Right lobe of liver (tissue), 6 donors: ENCODE measurements around the gene COL25A1. TPM values are rescaled to one million over a fixed set of nuclear protein-coding genes. Genes with fewer than 3 reads are reported as not detected.

Experiments
- ATAC-seq, 4 donors: fragments of 200-7000 bp; cut with Tn5 transposase; one replicate each; pipeline ENCODE4 v1.9.1; 2020; ENCODE audit warnings: mild to moderate bottlenecking in 4 of 4, moderate library complexity in 4 of 4
- DNase-seq, 3 donors: peaks; one replicate each; pipeline ENCODE4 v3.0.0-alpha.2; 2020
- H3K27ac ChIP-seq, 3 donors: fragments of 200-600 bp; one replicate each; pipeline ENCODE4 v1.8.0; 2022
- H3K27me3 ChIP-seq, 2 donors: fragments of 200-600 bp; one replicate each; pipeline ENCODE4 v1.8.0; 2022
- H3K36me3 ChIP-seq, 4 donors: fragments of 200-600 bp; sonication (generic) in 1 of 4; one replicate each; pipeline versions ENCODE4 v1.5.1 to v1.8.0; 2017 to 2022; ENCODE audit warnings: control low read depth in 1 of 4
- H3K4me1 ChIP-seq, 4 donors: fragments of 200-600 bp; sonication (generic) in 1 of 4; one replicate each; pipeline versions ENCODE4 v1.5.1 to v1.8.0; 2017 to 2022; ENCODE audit warnings: control low read depth in 1 of 4
- H3K4me3 ChIP-seq, 3 donors: fragments of 200-600 bp; one replicate each; pipeline ENCODE4 v1.8.0; 2022
- H3K9me3 ChIP-seq, 4 donors: fragments of 200-600 bp; sonication (generic) in 1 of 4; one replicate each; pipeline versions ENCODE4 v1.5.1 to v1.8.0; 2017 to 2022; ENCODE audit warnings: control low read depth in 1 of 4
- POLR2A ChIP-seq: fragments of 450-650 bp; IDR thresholded peaks from one replicate; pipeline ENCODE4 v1.6.1; 2017; ENCODE audit warnings: antibody characterized with exemption, mild to moderate bottlenecking
- WGBS: methylation state at CpG from one replicate; pipeline ENCODE4 v1.1.6; 2018; ENCODE audit warnings: low coverage, low lambda C conversion rate; ENCODE audit not compliant: insufficient coverage; ENCODE audit errors: missing lambda C conversion rate; 5-methylcytosine and 5-hydroxymethylcytosine counted together
- intact Hi-C, 2 donors: fragments of 100-400 bp; cut with DNase I; formaldehyde crosslinking; loops; one replicate each; pipeline versions ENCODE4 v1.11.2 to v1.14.1; 2022
- total RNA-seq, 6 experiments: library from RNA; depleted of rRNA in 2 of 6; stranded (reverse); fragments of >200 nt in 2 of 6; fragmentation: NEBNext Ultra II Directional in 3 of 6; extraction: Animal tissue kit (Norgen Biotek cat#: 25700) in 3 of 6; gene quantifications; one replicate each; pipeline versions ENCODE4 v1.1.0 to v1.2.4, GENCODE V29; 2016 to 2023
- TF ChIP-seq, protein P1 (sequence below), 4 donors: fragments of 200-600 bp in 3 of 4; fragments of 450-650 bp in 1 of 4; IDR thresholded peaks; one replicate each; pipeline versions ENCODE4 v1.5.1 to v1.8.0; 2016 to 2022; ENCODE audit warnings: antibody characterized with exemption in 4 of 4, mild to moderate bottlenecking in 2 of 4
- donor health status: DM: no; HTN: yes; CAD: no.
- donor health status: DM: no; HTN: no; CAD: no.
- donor health status: DM: no; HTN: no; CAD: no.
- donor health status: DM: no; HTN: yes; CAD: no.
- donor health status: DM: no; HTN: yes; CAD: no.

The COL25A1 gene
- total RNA-seq, 6 experiments from 2014 or later = 0.06 to 4.8 (median 1.3) TPM

DNA sequence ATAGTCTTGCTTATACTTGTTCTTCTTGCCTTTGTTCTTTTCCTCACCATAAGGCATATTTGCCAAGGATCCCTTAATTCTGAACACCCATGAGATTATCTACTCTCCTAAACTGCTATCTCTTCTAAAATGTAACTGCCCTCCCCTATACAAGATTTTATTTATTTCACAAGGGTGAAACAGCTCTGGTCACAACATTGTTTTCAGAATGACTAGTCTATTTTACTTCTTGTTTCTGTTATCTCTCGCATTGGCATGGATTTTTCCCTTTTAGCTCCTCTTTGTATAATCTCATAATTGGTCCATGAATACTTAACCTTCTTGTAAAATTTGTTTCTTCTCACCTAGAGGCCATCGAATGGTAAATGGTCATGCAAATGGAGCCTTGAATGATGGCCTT, 17.2 kb upstream of the COL25A1 start:
- TF ChIP-seq POLR2A = no peak
- TF ChIP-seq, protein P1, sequence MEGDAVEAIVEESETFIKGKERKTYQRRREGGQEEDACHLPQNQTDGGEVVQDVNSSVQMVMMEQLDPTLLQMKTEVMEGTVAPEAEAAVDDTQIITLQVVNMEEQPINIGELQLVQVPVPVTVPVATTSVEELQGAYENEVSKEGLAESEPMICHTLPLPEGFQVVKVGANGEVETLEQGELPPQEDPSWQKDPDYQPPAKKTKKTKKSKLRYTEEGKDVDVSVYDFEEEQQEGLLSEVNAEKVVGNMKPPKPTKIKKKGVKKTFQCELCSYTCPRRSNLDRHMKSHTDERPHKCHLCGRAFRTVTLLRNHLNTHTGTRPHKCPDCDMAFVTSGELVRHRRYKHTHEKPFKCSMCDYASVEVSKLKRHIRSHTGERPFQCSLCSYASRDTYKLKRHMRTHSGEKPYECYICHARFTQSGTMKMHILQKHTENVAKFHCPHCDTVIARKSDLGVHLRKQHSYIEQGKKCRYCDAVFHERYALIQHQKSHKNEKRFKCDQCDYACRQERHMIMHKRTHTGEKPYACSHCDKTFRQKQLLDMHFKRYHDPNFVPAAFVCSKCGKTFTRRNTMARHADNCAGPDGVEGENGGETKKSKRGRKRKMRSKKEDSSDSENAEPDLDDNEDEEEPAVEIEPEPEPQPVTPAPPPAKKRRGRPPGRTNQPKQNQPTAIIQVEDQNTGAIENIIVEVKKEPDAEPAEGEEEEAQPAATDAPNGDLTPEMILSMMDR (IDR thresholded peaks at IDR 0.05) = no peak
- WGBS = 58% methylated on average over 2 of the region's 2 CpGs
- Histone ChIP-seq H3K27me3 (no peaks in the 10 kb centered on the region), H3K4me3 (no peak overlapping the region), H3K9me3 (no peaks in the 10 kb centered on the region), H3K4me1 (no peaks in the 10 kb centered on the region), H3K36me3 (no peaks in the 10 kb centered on the region), H3K27ac (no peak overlapping the region)
- ATAC-seq = no peak
- no peak for DNase-seq
- intact Hi-C loops = no loop called here

DNA sequence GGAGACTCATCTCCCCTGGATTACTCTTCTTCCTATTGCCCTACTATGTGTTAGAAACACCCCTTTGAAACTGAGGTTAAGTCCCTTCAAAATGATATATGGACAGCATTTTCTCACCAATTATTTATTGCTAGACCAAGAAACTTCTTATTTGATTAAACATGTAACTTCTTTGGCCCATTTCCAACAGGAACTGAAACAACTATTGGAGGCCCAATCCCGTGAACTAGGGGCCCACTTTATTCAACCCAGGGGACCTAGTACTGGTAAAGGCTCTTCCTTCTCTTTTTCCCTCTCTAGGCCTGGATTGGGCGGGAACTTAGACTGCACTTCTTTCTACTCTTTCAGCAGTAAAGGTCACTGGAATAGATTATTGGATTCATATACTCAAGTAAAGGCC, 16.7 kb upstream of the COL25A1 start:
- Histone ChIP-seq H3K4me1 (no peaks in the 10 kb centered on the region), H3K9me3 (no peaks in the 10 kb centered on the region), H3K27ac (no peak overlapping the region), H3K4me3 (no peak overlapping the region), H3K36me3 (no peaks in the 10 kb centered on the region), H3K27me3 (no peaks in the 10 kb centered on the region)
- DNase-seq (no peak), ATAC-seq (no peak)
- TF ChIP-seq POLR2A = no peak
- TF ChIP-seq, protein P1 (IDR thresholded peaks at IDR 0.05) = no peak
- intact Hi-C loops = no loop called here
- WGBS = 44% methylated on average over 2 of the region's 2 CpGs

DNA sequence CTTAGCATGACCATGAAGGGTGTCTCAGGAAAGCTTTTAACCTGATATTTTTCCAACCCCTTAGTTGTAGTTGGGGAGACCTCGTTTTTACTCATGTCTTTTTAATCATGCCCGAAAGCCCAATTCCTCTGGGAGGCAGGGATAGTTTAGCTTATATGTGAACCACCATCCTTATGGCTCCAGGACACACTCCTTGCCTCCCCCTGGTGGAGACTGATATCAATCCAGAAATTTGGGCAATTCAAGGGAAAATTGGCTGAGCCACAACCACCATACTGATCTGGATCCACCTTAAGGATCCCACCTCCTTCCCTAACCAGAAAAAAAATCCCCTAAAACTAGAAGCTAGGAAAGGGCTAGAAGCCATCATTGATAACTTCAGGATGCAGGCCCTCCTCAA, 13.4 kb upstream of the COL25A1 start:
- Histone ChIP-seq H3K27ac (no peak overlapping the region), H3K36me3 (no peaks in the 10 kb centered on the region), H3K27me3 (no peaks in the 10 kb centered on the region), H3K9me3 (peaks cover 0 to 2% (median 0%) of the 10 kb centered on the region in 4 donors), H3K4me3 (no peak overlapping the region), H3K4me1 (no peaks in the 10 kb centered on the region)
- WGBS = 60% methylated on average over 1 of the region's 2 CpGs
- intact Hi-C loops = no loop called here
- TF ChIP-seq, protein P1 (IDR thresholded peaks at IDR 0.05) = no peak
- no peak for TF ChIP-seq POLR2A
- ATAC-seq = no peak
- DNase-seq = no peak

DNA sequence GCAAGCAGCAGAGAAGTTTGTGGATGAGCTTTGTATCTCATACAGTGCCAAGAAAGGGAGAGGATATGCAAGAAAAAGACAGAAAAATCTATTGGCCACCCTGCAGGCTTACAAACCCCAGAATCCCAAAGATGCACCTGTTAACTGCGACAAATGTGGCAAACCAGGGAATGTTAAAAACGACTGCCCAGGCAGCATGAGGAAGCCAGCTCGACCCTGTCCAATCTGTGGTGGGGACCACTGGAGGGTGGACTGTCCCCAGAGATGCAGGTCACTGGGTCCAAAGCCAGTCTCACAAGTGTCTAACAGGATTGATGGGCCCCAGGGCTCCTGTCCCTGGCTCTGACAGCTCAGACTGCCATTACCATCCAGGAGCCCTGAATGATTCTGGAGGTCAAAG, 12.9 kb upstream of the COL25A1 start:
- intact Hi-C loops = no loop called here
- Histone ChIP-seq H3K36me3 (no peaks in the 10 kb centered on the region), H3K27ac (no peak overlapping the region), H3K9me3 (peaks cover 0 to 2% (median 0%) of the 10 kb centered on the region in 4 donors), H3K4me3 (no peak overlapping the region), H3K4me1 (no peaks in the 10 kb centered on the region), H3K27me3 (no peaks in the 10 kb centered on the region)
- no peak for TF ChIP-seq POLR2A
- TF ChIP-seq, protein P1 (IDR thresholded peaks at IDR 0.05) = no peak
- DNase-seq (no peak), ATAC-seq (no peak)
- WGBS = 33% methylated on average over 1 of the region's 3 CpGs
